ENCODE measurements around the gene CXCL5.
"Not testable (repeated sequence)": the region's sequence is repeated elsewhere in the genome, so short reads cannot be mapped to it uniquely, and the experiment has no call there.

Gene CXCL5

GRCh38 chr4:74014332-74014731, 15.9 kb upstream of the CXCL5 start:
- DNase-seq: no peak

- no peak for DNase-seq
These were observed 14.8 kb upstream of the CXCL5 start for GRCh38 chr4:74013264-74013663.

- no peak for DNase-seq
These were observed 13.7 kb upstream of the CXCL5 start for GRCh38 chr4:74012130-74012529.

- no peak for DNase-seq
These were observed 10.8 kb upstream of the CXCL5 start for GRCh38 chr4:74009307-74009706.

GRCh38 chr4:74006009-74006476, 7.6 kb upstream of the CXCL5 start:
- no peak for DNase-seq

- no peak for DNase-seq
These were observed 7.1 kb upstream of the CXCL5 start for GRCh38 chr4:74005528-74005927.

- no peak for DNase-seq
These were observed 6.2 kb upstream of the CXCL5 start for GRCh38 chr4:74004668-74005067.

- no peak for DNase-seq
These were observed 1.8 kb upstream of the CXCL5 start for GRCh38 chr4:74000301-74000700.

- no peak for DNase-seq
These were observed 6.4 kb downstream of the CXCL5 start for GRCh38 chr4:73992050-73992449.

- DNase-seq: no peak
These were observed 6.8 kb downstream of the CXCL5 start for GRCh38 chr4:73991742-73992000.

GRCh38 chr4:73990988-73991741, 7.3 kb downstream of the CXCL5 start:
- no peak for DNase-seq

- DNase-seq: no peak
These were observed 8.5 kb downstream of the CXCL5 start for GRCh38 chr4:73989928-73990327.

GRCh38 chr4:73989031-73989430, 9.4 kb downstream of the CXCL5 start:
- no peak for DNase-seq

GRCh38 chr4:73988061-73988460, 10.4 kb downstream of the CXCL5 start, which contains the start of gene PPBP:
PPBP (minus strand) TSS chr4:73988190; CDS start chr4:73988103, 87 bp downstream.
- no peak for DNase-seq

- DNase-seq: no peak
These were observed 13.0 kb downstream of the CXCL5 start for GRCh38 chr4:73985528-73985852.

- no peak for DNase-seq
These were observed 13.5 kb downstream of the CXCL5 start for GRCh38 chr4:73984736-73985527.

- not testable (repeated sequence) for DNase-seq
These were observed 17.3 kb downstream of the CXCL5 start for GRCh38 chr4:73981175-73981574.

- no peak for DNase-seq
These were observed 19.0 kb downstream of the CXCL5 start for GRCh38 chr4:73979407-73979957.

GRCh38 chr4:73978886-73979285, 19.6 kb downstream of the CXCL5 start:
- no peak for DNase-seq

GRCh38 chr4:73976716-73977115, 21.8 kb downstream of the CXCL5 start:
- DNase-seq: no peak

- no peak for DNase-seq
These were observed 22.3 kb downstream of the CXCL5 start for GRCh38 chr4:73976217-73976616.

GRCh38 chr4:73974352-73974751, 24.1 kb downstream of the CXCL5 start:
- DNase-seq: no peak

- no peak for DNase-seq
These were observed 27.5 kb downstream of the CXCL5 start for GRCh38 chr4:73970945-73971344.

- no peak for DNase-seq
These were observed 28.5 kb downstream of the CXCL5 start for GRCh38 chr4:73970011-73970410.

Measured in NCI-H1436 treated with DMSO at 0.1 percent for 48 hours (cell line).